HG03439 (cell line): ENCODE data around the gene ALDH1L1.

Experiments used
- ATAC-seq: cut with Tn5 transposase; IDR thresholded peaks from one replicate; pipeline ENCODE4 v1.9.1; 2021; ENCODE audit warnings: mild to moderate bottlenecking, moderate library complexity; ENCODE audit not compliant: unreplicated experiment

Gene ALDH1L1

DNA sequence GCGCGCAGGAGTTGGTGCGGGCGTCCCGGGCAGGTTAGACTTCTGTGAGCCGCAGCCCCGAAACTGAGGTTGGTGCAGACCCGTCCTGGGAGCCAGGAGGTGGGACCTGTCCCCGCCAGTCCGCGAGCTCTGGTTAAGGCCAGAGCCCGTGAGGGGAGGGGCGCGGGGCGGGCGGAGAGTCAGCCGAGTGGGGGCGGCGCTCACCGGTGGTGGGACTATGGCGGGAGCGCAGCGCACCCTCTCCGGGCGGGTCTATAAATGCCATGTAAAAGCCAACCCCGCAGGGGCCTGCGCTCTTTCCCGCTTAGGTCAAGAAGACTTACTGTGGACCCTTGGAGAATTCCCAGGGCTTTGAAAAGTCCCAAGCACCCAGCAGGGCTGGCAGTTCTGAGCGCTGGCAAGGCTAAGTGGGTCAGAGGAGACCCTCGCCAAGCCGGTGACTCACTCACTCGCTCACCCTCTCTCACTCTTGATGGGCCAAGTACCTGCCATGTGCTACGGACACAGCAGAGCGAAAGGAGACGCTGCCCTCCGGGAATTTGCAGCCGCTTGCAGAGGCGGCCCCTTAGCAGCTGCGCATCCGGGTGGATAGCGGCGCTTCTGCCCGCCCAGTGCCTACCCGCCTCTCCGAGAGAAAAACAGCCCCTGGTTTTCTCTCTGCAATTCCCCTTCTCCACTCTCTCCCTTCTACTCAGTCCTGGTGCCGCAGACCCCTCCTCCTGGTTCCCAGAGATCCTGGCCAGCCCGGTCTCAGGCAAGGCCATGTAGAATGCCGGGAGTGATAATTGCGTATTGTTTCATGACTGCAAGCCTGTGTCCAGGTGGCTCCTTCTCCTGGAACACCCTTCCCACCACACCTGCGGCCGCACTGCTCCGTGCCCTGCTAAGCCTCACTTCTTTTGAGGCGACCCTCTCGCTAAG is at the start of gene ALDH1L1:
ALDH1L1 (minus strand) TSS at position 110 of the 921 bp plus-strand sequence. CDS start 19,607 bp downstream, outside the sequence.
- no peak for ATAC-seq

- ATAC-seq: no peak
These were observed 46.0 kb upstream of the ALDH1L1 start for GRCh38 chr3:126226374-126226773.

DNA sequence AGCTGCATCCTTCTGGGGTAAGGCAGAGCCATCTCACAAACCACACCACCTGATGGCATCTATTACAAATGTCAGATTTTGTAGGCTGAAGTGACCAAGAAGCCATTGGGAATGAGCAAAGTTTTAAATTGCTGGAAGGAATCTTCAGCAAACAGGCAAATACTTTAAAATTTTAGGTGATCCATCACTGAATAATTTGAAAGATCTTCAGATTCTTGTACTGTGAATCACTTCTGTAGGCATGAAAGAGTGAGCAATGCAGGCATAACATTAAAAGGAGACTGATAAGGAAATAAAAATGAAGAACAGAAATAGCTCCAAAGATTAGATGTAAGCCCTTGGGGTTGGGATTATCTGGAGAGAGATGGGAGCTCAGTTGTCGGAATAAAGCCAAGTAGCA is 36.0 kb upstream of the ALDH1L1 start:
- no peak for ATAC-seq

GRCh38 chr3:126213379-126214028 is 33.1 kb upstream of the ALDH1L1 start:
- no peak for ATAC-seq

DNA sequence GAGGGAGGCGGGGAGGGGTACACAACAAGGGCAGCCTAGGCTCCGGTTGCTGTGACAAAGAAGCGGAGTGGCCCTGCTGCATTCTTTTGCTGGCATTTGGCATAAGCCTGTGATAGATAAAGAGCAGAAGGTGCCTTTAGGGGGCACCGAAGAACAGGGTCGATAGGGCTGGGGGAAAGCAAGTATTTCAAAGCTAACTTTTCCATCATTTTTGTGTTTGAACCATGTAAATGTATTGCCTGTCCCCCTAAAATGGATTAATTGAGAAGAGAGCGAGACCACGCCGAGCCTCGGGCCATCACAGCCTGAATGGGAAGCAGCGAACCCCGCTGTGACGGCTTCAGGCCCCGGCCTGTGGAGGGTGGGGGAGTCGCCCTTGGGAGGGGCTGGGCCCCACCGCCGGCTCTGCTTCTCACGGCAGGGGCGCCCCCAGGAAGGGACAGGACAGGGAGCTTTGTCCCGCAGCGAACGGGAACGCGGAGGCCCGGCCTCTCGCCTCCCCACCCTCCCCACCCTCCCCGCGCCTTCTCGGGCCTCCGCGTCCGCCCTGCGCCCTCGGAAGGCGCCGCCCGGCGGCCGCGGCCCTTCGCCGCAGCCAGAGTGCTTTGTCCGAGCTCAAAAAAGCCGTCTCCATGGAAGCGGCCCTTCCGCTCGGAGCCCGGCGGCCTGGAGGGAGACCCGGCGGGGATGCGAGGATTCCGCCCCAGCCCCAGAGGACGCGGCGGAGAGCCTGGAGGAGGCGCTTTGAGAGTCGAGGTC is 32.4 kb upstream of the ALDH1L1 start:
- ATAC-seq: no peak

GRCh38 chr3:126212250-126212619 is 31.8 kb upstream of the ALDH1L1 start:
- ATAC-seq: no peak

- no peak for ATAC-seq
These were observed 31.2 kb upstream of the ALDH1L1 start for GRCh38 chr3:126211569-126211968.

DNA sequence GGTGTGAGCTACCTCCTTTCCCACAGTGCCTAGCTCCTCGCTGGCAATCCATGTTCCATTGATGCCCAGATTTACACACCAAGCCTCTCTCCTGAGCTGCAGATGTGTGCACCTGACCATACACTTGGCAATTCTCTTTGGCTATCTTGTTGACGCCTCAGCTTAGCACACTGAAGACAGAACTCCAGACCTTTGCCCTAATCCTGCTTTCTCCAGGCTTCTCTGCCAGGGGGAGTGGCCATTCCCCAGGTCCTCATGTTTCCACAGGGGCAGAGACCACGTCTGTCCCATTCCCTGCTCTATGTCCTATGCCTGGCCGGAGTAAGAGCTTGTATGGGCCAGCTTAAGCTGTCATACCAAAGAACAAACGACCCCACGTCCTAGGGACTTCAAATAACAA is 30.2 kb upstream of the ALDH1L1 start:
- no peak for ATAC-seq

DNA sequence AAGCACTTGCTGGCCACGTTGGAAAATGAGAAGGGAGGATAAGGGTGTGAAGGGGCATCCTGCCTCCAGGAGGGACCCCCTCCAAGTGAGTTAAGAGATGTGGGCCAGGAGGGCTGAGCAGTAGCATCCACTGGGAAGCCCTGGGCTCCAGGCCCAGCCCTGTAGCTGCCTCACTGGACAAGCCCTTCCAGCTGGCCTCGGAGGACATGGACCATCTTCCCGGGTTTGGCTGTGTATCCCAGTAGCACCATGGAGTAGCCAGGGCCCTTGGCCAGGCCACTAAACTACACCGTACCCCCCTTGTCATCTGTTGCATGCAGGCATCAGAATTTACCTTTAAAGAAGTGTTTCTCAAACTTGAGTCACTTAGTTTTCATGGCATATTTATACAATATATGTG is 29.4 kb upstream of the ALDH1L1 start:
- no peak for ATAC-seq

- no peak for ATAC-seq
These were observed 28.3 kb upstream of the ALDH1L1 start for GRCh38 chr3:126208606-126209256.

- ATAC-seq: no peak
These were observed 27.8 kb upstream of the ALDH1L1 start for GRCh38 chr3:126208182-126208581.

GRCh38 chr3:126207166-126207565 is 26.8 kb upstream of the ALDH1L1 start:
- no peak for ATAC-seq

- ATAC-seq: no peak
These were observed 25.6 kb upstream of the ALDH1L1 start for GRCh38 chr3:126205717-126206655.

DNA sequence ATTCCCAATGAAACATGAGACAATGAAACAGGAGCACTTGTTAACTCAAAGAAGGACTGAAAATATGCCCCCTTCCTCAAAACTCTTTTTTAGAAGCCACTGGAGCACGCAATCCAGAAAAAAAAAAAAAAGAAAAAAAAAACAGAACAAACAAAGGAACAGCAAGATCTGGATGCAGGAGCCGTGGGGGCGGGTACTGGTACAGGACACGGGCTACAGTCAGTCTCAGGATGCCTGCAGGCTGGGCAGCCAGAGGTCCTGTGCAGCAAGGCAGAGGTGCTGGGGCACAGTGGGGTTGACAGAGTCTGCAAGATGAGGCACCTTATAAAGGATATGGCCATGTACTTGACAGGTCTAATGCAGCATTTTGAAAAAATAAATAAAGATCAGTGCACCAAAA is 22.3 kb upstream of the ALDH1L1 start:
- no peak for ATAC-seq

DNA sequence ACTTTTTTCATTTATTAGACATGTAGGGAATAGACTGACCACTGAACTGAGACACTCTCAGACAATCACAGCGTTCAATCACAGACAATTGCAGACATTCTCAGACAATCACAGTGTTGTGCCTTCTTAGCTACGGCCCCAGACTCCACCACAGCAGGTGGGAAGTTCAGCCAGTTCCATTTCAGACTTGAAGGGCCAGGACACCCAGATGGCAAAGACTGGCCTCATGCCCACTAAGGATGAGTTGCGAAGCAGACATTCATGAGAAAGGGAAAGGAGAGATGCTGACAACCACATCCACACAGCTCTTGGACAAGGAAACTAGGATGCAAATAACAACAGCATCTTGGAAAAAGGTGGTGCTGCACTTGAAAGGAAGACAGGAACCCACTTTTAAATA is 21.9 kb upstream of the ALDH1L1 start:
- ATAC-seq: no peak

GRCh38 chr3:126201168-126201567 is 20.8 kb upstream of the ALDH1L1 start:
- no peak for ATAC-seq

DNA sequence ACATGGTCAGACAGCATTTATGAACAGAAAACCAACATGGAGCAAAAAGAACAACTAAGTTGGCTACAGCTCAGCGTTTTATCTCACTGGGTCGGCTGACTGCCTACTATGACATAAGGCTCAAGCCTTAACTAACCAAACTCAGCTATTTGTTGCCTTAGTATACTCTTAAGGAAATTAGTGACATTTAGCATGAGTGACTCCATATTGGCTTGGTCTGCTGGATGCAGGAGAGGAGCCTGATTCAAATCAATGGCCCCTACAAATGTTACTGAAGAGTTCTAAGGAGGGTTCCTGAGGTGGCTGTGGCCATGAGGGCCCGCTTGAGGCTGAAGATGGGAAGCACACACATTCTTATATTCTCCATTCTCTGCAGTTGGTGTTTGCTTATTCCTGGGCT is 20.1 kb upstream of the ALDH1L1 start:
- ATAC-seq: no peak

- no peak for ATAC-seq
These were observed 18.9 kb upstream of the ALDH1L1 start for GRCh38 chr3:126199256-126199655.

GRCh38 chr3:126197854-126198584 is 17.6 kb upstream of the ALDH1L1 start:
- no peak for ATAC-seq
